Keratinocyte (primary cell): ENCODE measurements around the gene ETAA1.

Experiments used
- EZH2 ChIP-seq: IDR thresholded peaks from one replicate; pipeline ENCODE4 v1.6.1; 2012; ENCODE audit warnings: inconsistent platforms, mild to moderate bottlenecking, low read length, moderate library complexity
- TF ChIP-seq, protein P1 (sequence below), 3 experiments: IDR thresholded peaks in 1 of 3; conservative IDR thresholded peaks in 1 of 3; optimal IDR thresholded peaks in 1 of 3; 2 replicates in 2 of 3; 3 replicates in 1 of 3; pipeline versions ENCODE3 to v1.5.1; 2011; ENCODE audit warnings: low read length in 3 of 3, mild to moderate bottlenecking in 3 of 3, moderate library complexity in 2 of 3, control low read depth in 1 of 3, inconsistent platforms in 1 of 3; ENCODE audit not compliant: insufficient read depth in 2 of 3; ENCODE audit errors: extremely low read depth in 1 of 3

DNA sequence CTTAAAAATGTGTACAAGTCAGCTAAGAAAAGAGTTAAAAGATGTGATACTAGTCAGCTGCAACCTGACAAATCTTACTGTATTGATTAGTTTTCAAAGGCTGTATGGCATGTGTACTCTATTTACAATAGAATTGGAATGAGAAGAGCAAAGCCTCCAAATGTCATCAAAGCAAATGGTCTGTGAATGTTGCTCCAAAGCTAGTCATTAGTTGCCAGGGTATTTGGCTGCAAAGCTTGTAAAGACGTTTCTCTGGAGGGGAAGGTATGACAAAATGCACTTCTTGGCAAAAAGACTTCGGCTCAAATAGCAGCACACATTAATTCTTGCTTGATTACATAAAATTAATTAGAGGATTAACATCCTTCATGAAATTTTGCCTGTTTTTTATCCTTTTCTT is 59.3 kb downstream of the ETAA1 start:
- TF ChIP-seq, protein P1, sequence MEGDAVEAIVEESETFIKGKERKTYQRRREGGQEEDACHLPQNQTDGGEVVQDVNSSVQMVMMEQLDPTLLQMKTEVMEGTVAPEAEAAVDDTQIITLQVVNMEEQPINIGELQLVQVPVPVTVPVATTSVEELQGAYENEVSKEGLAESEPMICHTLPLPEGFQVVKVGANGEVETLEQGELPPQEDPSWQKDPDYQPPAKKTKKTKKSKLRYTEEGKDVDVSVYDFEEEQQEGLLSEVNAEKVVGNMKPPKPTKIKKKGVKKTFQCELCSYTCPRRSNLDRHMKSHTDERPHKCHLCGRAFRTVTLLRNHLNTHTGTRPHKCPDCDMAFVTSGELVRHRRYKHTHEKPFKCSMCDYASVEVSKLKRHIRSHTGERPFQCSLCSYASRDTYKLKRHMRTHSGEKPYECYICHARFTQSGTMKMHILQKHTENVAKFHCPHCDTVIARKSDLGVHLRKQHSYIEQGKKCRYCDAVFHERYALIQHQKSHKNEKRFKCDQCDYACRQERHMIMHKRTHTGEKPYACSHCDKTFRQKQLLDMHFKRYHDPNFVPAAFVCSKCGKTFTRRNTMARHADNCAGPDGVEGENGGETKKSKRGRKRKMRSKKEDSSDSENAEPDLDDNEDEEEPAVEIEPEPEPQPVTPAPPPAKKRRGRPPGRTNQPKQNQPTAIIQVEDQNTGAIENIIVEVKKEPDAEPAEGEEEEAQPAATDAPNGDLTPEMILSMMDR (optimal IDR thresholded peaks at IDR 0.05 in 1 of 3, IDR thresholded peaks at IDR 0.05 in 1 of 3, conservative IDR thresholded peaks at IDR 0.05 in 1 of 3; ENCODE audit: extremely low read depth in 1 of 3, insufficient read depth in 2 of 3, low read length in 3 of 3), result no peak
- no peak for TF ChIP-seq EZH2
